A549 (cell line): ENCODE data around the gene LIPE. TPM values are rescaled to one million over a fixed set of nuclear protein-coding genes. Genes with fewer than 3 reads are reported as not detected.

Experiments used
- ATAC-seq, 2 experiments: fragments of 200-7000 bp in 1 of 2; fragments of >200 bp in 1 of 2; cut with Nextera tagmentation in 1 of 2; cut with Tn5 transposase in 1 of 2; 3 replicates each; pipeline versions ENCODE4 v1.8.0 to v1.9.1; 2018 to 2020; ENCODE audit warnings: mild to moderate bottlenecking in 1 of 2, moderate library complexity in 1 of 2
- CTCF ChIA-PET: fragments of 300-600 bp; sonication (Branson Sonifier 250); formaldehyde crosslinking; extraction: SDS; loops from one replicate; lab custom pipeline; 2021; ENCODE audit warnings: antibody characterized with exemption, inconsistent platforms; lab: Yijun Ruan, JAX
- POLR2A ChIA-PET: fragments of 350-600 bp; formaldehyde crosslinking; extraction: SDS; loops from one replicate; lab custom pipeline; 2021; ENCODE audit warnings: antibody characterized with exemption, inconsistent platforms; lab: Yijun Ruan, JAX
- DNase-seq, 2 experiments: peaks; one replicate each; pipeline versions ENCODE4 v3.0.0 to v3.0.0-alpha.2; 2011 to 2016; ENCODE audit warnings: low read depth in 1 of 2, low spot score in 1 of 2
- FAIRE-seq: peaks from 2 replicates; lab custom pipeline; 2011; peaks lifted over from hg19 to GRCh38; lab: Jason Lieb, UNC
- H3K27ac ChIP-seq, 2 experiments: fragments of >200 bp; sonication (Bioruptor Twin); formaldehyde crosslinking; 3 replicates each; pipeline ENCODE4 v1.5.1; 2016 to 2017
- H3K4me1 ChIP-seq: fragments of >200 bp; sonication (Bioruptor Twin); formaldehyde crosslinking; 3 replicates; pipeline ENCODE4 v1.6.1; 2016
- H3K4me2 ChIP-seq: fragments of >200 bp; sonication (Bioruptor Twin); formaldehyde crosslinking; 3 replicates; pipeline ENCODE4 v1.6.1; 2016
- H3K4me3 ChIP-seq: fragments of >200 bp; sonication (Bioruptor Twin); formaldehyde crosslinking; 3 replicates; pipeline ENCODE4 v1.5.1; 2016
- H3K9me3 ChIP-seq: fragments of >200 bp; sonication (Bioruptor Twin); formaldehyde crosslinking; 3 replicates; pipeline ENCODE4 v1.6.1; 2016
- ATOH8 ChIP-seq: fragments of 250-450 bp; sonication (Bioruptor Pico); IDR thresholded peaks from 2 replicates; pipeline ENCODE4 v1.5.0; 2020; ENCODE audit warnings: low read depth, mild to moderate bottlenecking, moderate library complexity
- BCL3 ChIP-seq: fragments of >200 bp; sonication (Bioruptor Twin); formaldehyde crosslinking; IDR thresholded peaks from 3 replicates; pipeline ENCODE4 v1.6.1; 2016
- E2F6 ChIP-seq: IDR thresholded peaks from 2 replicates; pipeline ENCODE4 v1.6.1; 2012; ENCODE audit warnings: low read depth, borderline replicate concordance
- EHMT2 ChIP-seq: fragments of 200-600 bp; sonication (generic); IDR thresholded peaks from 2 replicates; pipeline ENCODE4 v1.6.1; 2016; ENCODE audit warnings: antibody characterized with exemption, low read depth, mild to moderate bottlenecking, moderate library complexity
- EP300 ChIP-seq, 2 experiments: fragments of >200 bp; sonication (Bioruptor Twin); formaldehyde crosslinking; IDR thresholded peaks; 2 replicates in 1 of 2; 3 replicates in 1 of 2; pipeline ENCODE4 v1.6.1; 2016 to 2017
- HOXA7 ChIP-seq: fragments of 250-450 bp; sonication (Bioruptor Pico); IDR thresholded peaks from 2 replicates; pipeline ENCODE4 v1.5.0; 2020; ENCODE audit warnings: mild to moderate bottlenecking, moderate library complexity
- JUN ChIP-seq, 2 experiments: fragments of >200 bp; sonication (Bioruptor Twin); formaldehyde crosslinking; IDR thresholded peaks; 2 replicates in 1 of 2; 3 replicates in 1 of 2; pipeline ENCODE4 v1.6.1; 2016 to 2017
- KDM5A ChIP-seq: fragments of 200-600 bp; sonication (generic); IDR thresholded peaks from 2 replicates; pipeline ENCODE4 v1.6.1; 2016; ENCODE audit warnings: antibody characterized with exemption, mild to moderate bottlenecking
- MAZ ChIP-seq: fragments of 150-350 bp; IDR thresholded peaks from 2 replicates; pipeline ENCODE4 v1.6.1; 2014; ENCODE audit warnings: antibody characterized with exemption, low read depth, low read length, borderline replicate concordance
- MYC ChIP-seq: IDR thresholded peaks from 2 replicates; pipeline ENCODE4 v1.6.1; 2012; ENCODE audit warnings: mild to moderate bottlenecking, inconsistent platforms, low read length, improper control_type of control experiment, borderline replicate concordance
- PBX3 ChIP-seq: IDR thresholded peaks from 2 replicates; pipeline ENCODE4 v1.6.1; 2012
- RAD21 ChIP-seq, 2 experiments: fragments of >200 bp in 1 of 2; sonication (Bioruptor Twin) in 1 of 2; formaldehyde crosslinking in 1 of 2; IDR thresholded peaks in 1 of 2; conservative IDR thresholded peaks in 1 of 2; 2 replicates in 1 of 2; 3 replicates in 1 of 2; pipeline ENCODE4 v1.6.1; 2012 to 2018; ENCODE audit warnings: inconsistent platforms in 1 of 2
- RARB ChIP-seq: fragments of 250-450 bp; sonication (Bioruptor Pico); IDR thresholded peaks from 2 replicates; pipeline ENCODE4 v1.8.0; 2021; ENCODE audit warnings: mild to moderate bottlenecking, moderate library complexity
- REST ChIP-seq: fragments of 200-600 bp; sonication (generic); IDR thresholded peaks from 2 replicates; pipeline ENCODE4 v1.6.1; 2016; ENCODE audit warnings: antibody characterized with exemption, mild to moderate bottlenecking, moderate library complexity
- RNF2 ChIP-seq: fragments of 200-600 bp; sonication (generic); IDR thresholded peaks from 2 replicates; pipeline ENCODE4 v1.6.1; 2016; ENCODE audit warnings: low read depth, mild to moderate bottlenecking, antibody characterized with exemption, moderate library complexity, borderline replicate concordance
- TP53 ChIP-seq: fragments of 250-450 bp; sonication (Bioruptor Pico); IDR thresholded peaks from 2 replicates; pipeline ENCODE4 v1.5.0; 2021; ENCODE audit warnings: mild to moderate bottlenecking, moderate library complexity
- USF2 ChIP-seq: fragments of 450-650 bp; IDR thresholded peaks from 2 replicates; pipeline ENCODE4 v1.6.1; 2014; ENCODE audit warnings: antibody characterized with exemption
- ZC3H11A ChIP-seq: fragments of 450-650 bp; IDR thresholded peaks from 2 replicates; pipeline ENCODE4 v1.6.1; 2014; ENCODE audit warnings: antibody characterized with exemption, mild to moderate bottlenecking
- WGBS: methylation state at CpG from one replicate; pipeline ENCODE4 v1.1.6; 2017; ENCODE audit errors: missing lambda C conversion rate; 5-methylcytosine and 5-hydroxymethylcytosine counted together
- polyA plus RNA-seq, 4 experiments: library from polyadenylated mRNA; depleted of rRNA in 3 of 4; stranded (reverse); fragments of >200 nt; fragmentation: RNase III in 1 of 4; extraction: RNeasy Plus Mini Kit Qiagen cat#74134 plus additional on column Dnase treatment in 1 of 4; gene quantifications; 2 replicates in 3 of 4; 3 replicates in 1 of 4; pipeline ENCODE4 v1.2.3, GENCODE V29; 2011 to 2017

Gene LIPE
- polyA plus RNA-seq, 2 of the 4 experiments (the other 2 are of a cell fraction), result 1.6 to 3.2 TPM

- TF ChIP-seq RNF2 (no peak), MYC (no peak), HOXA7 (CRISPR knock-in tag) (no peak), TP53 (CRISPR knock-in tag) (no peak), E2F6 (no peak), KDM5A (no peak), REST (no peak), RARB (CRISPR knock-in tag) (no peak), PBX3 (no peak), ATOH8 (no peak), MAZ (no peak), ZC3H11A (no peak), USF2 (no peak), RAD21 (conservative IDR thresholded peaks at IDR 0.05 in 1 of 2, IDR thresholded peaks at IDR 0.05 in 1 of 2) (no peak), BCL3 (no peak), EP300 (IDR thresholded peaks at IDR 0.05) (no peak), JUN (IDR thresholded peaks at IDR 0.05) (no peak), EHMT2 (no peak)
- Histone ChIP-seq H3K9me3 (no peaks in the 10 kb centered on the region), H3K4me1 (peaks cover 37% of the 10 kb centered on the region), H3K27ac (no peak overlapping the region), H3K4me2 (no peak overlapping the region), H3K4me3 (no peak overlapping the region)
- 73% methylated on average over 4 of the region's 4 CpGs for WGBS
- no peak for FAIRE-seq
- ChIA-PET POLR2A (no interaction called here), CTCF (interaction anchor here (0.6 to 9.7 kb wide), 14 partner anchors 11 to 537 kb away, joined by 3 to 352 read pairs (median 40); partner anchors contain the start of genes CEACAM1, CEACAM8, CXCL17 and LIPE)
- no peak for ATAC-seq
- DNase-seq, result no peak
Observed at GRCh38 chr19:42452590-42452989, 25.4 kb upstream of the LIPE start.
